ENCODE data around the gene GPR107. TPM values are rescaled to one million over a fixed set of nuclear protein-coding genes. Genes with fewer than 3 reads are reported as not detected.

GPR107 gene
- total RNA-seq, 1 experiment from 2014 or later, result 77.4 TPM

DNA sequence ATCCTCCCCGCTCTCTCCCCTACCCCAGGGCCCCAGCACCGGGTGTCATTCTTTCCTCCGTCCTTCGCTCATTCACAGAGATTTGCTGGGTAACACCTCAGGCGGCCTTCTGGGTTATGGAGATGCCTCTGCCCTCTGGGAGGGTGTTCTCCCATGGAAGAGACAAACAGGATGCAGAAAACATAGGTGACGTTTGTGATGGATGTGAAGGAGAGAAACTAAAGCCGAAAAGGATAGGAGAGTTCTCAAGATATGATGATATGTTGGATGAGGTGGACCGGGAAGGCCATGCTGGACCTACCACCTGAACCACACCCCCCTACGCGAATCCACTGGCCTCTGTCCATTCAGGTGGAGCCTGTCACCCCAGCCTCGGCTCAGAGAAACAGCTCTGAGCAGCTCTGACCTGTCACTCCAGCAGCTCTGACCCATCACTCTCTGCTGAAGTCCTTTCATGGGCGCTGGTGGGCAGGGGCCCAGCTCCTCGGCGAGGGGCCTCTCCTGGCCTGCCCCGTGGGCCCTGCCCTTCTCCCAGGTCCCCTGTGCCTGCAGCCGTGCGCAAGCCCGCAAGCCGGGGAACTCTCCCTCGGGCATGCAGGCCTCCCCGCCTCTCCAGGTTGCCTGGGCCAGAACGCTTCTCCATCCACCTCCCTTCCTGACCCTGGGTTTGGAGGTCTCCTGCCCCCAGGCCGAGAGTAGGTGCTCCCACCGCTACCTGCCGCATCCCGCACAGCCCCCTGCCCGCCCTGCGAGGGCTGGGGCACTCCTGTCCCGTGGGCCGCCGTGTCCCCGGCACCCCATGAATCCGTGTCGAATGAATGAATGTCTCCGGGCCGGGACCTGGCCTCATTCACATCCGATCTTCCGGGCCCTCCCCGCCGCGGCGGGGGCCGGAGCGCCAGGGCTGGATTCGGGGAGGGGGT lies 117.8 kb downstream of the GPR107 start:
- Histone ChIP-seq H3K4me2 (peak overlapping the region; percentile 96), H3K79me2 (ENCODE audit: low read depth) (peaks cover 8% of the 10 kb centered on the region), H3K9me2 (ENCODE audit: insufficient read depth) (no peaks in the 10 kb centered on the region), H3K9me3 (ENCODE audit: insufficient read depth, low read depth) (no peaks in the 10 kb centered on the region), H4K20me1 (ENCODE audit: insufficient read depth) (no peaks in the 10 kb centered on the region), H2AFZ (peak overlapping the region; percentile 76; the same call in 1 of the 2 replicates), H3K4me1 (replicated peaks; ENCODE audit: insufficient read depth) (peaks cover 4% of the 10 kb centered on the region; the same call in 1 of the 2 replicates), H3K27ac (no peak overlapping the region), H3K36me3 (ENCODE audit: low read depth) (no peaks in the 10 kb centered on the region), H3F3A (ENCODE audit: insufficient read depth, low read depth) (peaks cover 11% of the 10 kb centered on the region), H3K4me3 (peak overlapping the region; percentile 62; the same call in 1 of the 2 replicates), H3K27me3 (ENCODE audit: insufficient read depth, low read depth) (no peaks in the 10 kb centered on the region)
- intact Hi-C loops (cut with micrococcal nuclease; ENCODE audit: unreplicated experiment), result loop anchor here (5.0 kb wide), 1 partner anchor 44 kb away; no protein-coding TSS in a partner anchor
- TF ChIP-seq, protein P1, sequence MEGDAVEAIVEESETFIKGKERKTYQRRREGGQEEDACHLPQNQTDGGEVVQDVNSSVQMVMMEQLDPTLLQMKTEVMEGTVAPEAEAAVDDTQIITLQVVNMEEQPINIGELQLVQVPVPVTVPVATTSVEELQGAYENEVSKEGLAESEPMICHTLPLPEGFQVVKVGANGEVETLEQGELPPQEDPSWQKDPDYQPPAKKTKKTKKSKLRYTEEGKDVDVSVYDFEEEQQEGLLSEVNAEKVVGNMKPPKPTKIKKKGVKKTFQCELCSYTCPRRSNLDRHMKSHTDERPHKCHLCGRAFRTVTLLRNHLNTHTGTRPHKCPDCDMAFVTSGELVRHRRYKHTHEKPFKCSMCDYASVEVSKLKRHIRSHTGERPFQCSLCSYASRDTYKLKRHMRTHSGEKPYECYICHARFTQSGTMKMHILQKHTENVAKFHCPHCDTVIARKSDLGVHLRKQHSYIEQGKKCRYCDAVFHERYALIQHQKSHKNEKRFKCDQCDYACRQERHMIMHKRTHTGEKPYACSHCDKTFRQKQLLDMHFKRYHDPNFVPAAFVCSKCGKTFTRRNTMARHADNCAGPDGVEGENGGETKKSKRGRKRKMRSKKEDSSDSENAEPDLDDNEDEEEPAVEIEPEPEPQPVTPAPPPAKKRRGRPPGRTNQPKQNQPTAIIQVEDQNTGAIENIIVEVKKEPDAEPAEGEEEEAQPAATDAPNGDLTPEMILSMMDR (conservative IDR thresholded peaks at IDR 0.05), result no peak
- TF ChIP-seq EZH2 (IDR thresholded peaks at IDR 0.05; ENCODE audit: low read depth), result no peak
- ChIA-PET POLR2A (ENCODE audit: unreplicated experiment) (interaction anchor here (0.7 kb wide), 1 partner anchor 182 kb away, joined by 19 read pairs; no protein-coding TSS in a partner anchor), CTCF (no interaction called here)
- no TSS peak for BruUV-seq (replicated peaks)
- DNase-seq, result no peak

DNA sequence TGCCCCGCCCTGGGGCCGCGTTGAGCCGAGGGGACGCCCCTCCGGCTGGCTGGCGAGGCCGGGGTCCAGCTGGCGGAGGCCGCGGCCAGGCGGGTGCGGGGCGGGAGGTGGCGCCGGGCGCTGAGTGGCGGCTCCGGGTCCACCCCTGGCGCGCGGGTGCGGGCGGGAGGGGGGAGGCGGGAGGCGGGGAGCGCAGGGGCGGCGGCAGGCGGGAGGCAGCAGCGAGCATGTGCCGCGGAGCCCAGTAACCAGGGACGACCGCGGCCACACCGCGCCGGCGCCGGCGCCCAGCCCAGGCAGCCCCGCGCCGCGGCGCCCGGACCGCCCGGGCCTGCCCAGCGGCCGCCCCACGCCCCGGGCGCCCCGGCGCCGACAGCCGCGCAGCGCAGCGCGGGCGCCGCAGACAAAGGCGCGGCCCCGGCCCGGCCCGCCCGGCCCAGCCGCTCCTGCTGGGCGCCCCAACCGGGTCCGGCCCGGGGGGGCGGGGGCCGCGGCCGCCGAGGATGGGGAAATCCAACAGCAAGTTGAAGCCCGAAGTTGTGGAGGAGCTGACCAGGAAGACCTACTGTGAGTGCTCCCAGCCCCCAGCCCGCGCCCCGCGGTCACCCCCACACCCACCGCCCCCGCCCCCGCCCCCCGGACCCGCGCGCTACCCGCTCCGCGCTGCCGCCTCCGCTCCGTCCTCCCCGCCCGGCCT lies 118.6 kb downstream of the GPR107 start, which contains the start of gene NCS1:
Gene NCS1 (plus strand): TSS at position 244 of the 697 bp plus-strand sequence. CDS start 260 bp downstream, at position 504.
- ChIA-PET POLR2A (ENCODE audit: unreplicated experiment) (interaction anchor here (0.7 kb wide), 1 partner anchor 183 kb away, joined by 19 read pairs; no protein-coding TSS in a partner anchor), CTCF (no interaction called here)
- Histone ChIP-seq H3K36me3 (ENCODE audit: low read depth) (no peaks in the 10 kb centered on the region), H3K79me2 (ENCODE audit: low read depth) (peaks cover 8% of the 10 kb centered on the region), H3K27ac (no peak within 1 kb of the TSS), H2AFZ (peak within 1 kb of the TSS; percentile 76), H4K20me1 (ENCODE audit: insufficient read depth) (no peaks in the 10 kb centered on the region), H3F3A (ENCODE audit: insufficient read depth, low read depth) (peaks cover 11% of the 10 kb centered on the region), H3K4me2 (peak within 1 kb of the TSS; percentile 96), H3K9me2 (ENCODE audit: insufficient read depth) (no peaks in the 10 kb centered on the region), H3K27me3 (ENCODE audit: insufficient read depth, low read depth) (no peaks in the 10 kb centered on the region), H3K9me3 (ENCODE audit: insufficient read depth, low read depth) (no peaks in the 10 kb centered on the region), H3K4me1 (replicated peaks; ENCODE audit: insufficient read depth) (peaks cover 4% of the 10 kb centered on the region; the same call in 1 of the 2 replicates), H3K4me3 (peak within 1 kb of the TSS; percentile 62)
- TF ChIP-seq, protein P1 (conservative IDR thresholded peaks at IDR 0.05), result no peak
- TF ChIP-seq EZH2 (IDR thresholded peaks at IDR 0.05; ENCODE audit: low read depth), result no peak
- peak in 1 of 2 experiments; percentile 76 for DNase-seq
- no TSS peak for BruUV-seq (replicated peaks)
- intact Hi-C loops (cut with micrococcal nuclease; ENCODE audit: unreplicated experiment), result loop anchor here (5.0 kb wide), 1 partner anchor 45 kb away; no protein-coding TSS in a partner anchor

All from PC-9 (cell line).